ENCODE measurements around the gene SRCAP.

SRCAP gene

GRCh38 chr16:30737794-30738648, 39.0 kb downstream of the SRCAP start:
- DNase-seq: no peak

- DNase-seq: no peak
Measured at GRCh38 chr16:30738984-30739951, 40.3 kb downstream of the SRCAP start.

GRCh38 chr16:30740364-30741251, 41.6 kb downstream of the SRCAP start:
- DNase-seq: no peak

DNA sequence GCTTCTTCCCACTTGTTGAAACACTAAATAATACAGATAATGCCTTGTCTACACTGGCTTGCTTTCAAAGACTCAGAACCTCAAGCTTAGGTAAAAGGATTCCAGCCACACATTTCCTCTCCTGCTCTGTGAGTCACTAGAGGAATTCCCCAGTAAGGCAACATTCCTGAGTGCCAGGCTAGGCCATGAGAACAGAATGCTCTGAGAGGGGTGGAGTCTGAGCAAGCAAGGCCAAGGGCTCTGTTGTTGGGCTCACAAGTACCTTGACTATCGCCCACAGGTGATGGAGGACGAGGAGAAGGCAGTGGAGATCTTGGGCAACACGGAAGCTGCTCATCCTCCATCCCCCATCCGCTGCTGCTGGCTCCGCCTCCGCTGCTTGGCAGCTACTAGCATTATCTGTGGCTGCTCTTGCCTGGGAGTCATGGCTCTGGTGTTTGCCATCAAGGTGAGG, 42.5 kb downstream of the SRCAP start:
- no peak for DNase-seq

DNA sequence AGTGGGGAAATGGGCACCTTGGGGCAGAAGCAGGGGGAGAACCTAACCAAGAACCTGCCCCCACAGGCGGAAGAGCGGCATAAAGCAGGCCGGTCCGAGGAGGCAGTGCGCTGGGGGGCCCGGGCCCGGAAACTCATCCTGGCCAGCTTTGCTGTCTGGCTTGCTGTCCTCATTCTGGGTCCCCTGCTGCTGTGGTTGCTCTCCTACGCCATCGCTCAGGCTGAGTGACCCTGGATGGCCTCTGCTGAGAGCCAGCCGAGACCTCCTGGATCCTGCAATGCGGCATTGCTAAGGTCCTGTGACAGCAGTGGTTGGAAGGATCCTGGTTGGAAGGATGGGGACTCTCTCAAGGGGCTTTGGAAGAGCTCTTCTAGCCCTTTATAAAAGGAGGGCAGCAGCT, 44.7 kb downstream of the SRCAP start:
- no peak for DNase-seq

DNA sequence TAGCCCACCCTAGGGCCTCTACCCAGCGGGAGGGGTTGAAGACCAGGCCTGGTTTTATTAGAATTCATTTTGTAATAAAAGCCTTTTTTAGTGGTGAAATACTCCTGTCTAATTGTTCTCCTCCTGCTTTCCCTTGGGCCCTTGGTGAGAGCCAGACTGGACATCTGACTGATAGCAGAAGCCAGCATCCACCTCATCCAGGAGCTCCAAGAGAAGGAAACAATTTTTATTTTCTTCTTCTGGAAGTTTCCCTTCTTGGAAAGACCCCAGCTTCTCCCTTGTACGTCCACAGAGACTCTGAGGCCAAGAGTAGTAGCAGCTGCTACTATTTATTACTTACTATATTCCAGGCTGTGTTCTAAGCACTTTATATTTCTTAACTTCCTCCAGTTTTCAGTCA, 45.2 kb downstream of the SRCAP start:
- DNase-seq: no peak

DNA sequence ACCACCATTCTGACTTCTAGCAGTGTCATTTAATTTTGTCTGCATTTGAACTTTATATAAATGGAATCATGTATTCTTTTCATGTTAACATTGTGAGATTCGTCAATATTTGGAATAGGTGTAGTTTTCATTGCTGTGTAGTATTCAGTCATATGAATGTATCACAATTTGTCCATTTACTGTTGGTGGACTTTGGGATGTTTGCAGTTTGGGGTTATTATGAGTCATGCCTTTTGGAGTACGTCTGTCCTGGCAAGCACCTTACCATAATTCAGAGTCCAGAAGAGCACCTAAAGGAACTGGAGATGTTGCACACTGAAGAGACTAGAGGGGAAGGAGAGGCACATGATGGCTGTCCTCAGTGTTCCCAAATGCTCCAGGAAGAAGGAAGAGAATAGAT, 46.1 kb downstream of the SRCAP start:
- no peak for DNase-seq

DNA sequence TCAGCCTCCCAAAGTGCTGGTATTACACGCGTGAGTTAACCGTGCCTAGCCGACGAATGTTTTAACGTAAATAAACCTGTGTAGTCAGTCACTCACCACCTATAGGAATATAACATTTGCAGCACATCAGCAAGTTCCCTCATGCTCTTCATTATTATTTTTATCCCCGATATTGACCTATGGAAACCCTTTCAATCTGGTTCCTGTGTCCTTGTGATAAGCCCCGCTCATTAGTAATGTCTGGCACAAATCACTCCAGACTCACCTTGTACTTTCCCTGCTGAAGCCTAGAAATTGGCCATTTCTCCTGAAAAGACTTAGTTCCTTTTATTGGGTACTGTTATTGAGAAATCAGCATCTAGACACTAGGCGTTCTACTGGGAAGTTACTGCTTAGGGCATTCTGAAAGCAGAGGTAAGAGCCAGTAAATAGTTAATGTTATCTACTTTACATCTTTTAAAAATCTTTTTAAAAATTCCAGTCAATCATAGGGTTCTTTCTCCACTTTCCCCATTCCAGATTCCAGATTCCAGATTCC, 47.7 kb downstream of the SRCAP start:
- no peak for DNase-seq

GRCh38 chr16:30747331-30747730, 48.4 kb downstream of the SRCAP start:
- DNase-seq: no peak

- DNase-seq: peak; percentile 96
Measured at GRCh38 chr16:30747799-30748633, 49.0 kb downstream of the SRCAP start, which contains the start of gene PHKG2. PHKG2 (plus strand) TSS chr16:30748425; CDS start chr16:30748821, 396 bp downstream.

- DNase-seq: no peak
Measured at GRCh38 chr16:30748634-30749445, 49.9 kb downstream of the SRCAP start.

DNA sequence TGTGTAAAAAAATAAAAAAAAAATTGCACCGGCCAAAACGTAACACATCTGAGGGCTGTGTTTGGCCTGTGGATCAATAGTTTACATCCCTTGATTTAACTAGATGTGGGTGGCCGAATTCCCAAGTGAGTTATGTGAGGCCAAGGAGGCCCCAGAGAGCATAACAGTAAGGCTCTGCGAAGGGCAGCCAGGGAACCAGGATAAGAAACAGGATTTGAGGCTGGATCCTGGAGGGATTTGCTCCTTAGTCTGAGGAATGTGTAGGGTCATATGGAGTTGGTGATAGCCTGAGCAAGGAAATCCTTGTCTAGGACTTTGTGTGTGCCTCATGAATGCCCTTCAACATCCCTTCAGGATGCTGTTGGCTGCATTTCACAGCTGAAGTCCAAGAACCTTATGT, 51.2 kb downstream of the SRCAP start:
- no peak for DNase-seq

DNA sequence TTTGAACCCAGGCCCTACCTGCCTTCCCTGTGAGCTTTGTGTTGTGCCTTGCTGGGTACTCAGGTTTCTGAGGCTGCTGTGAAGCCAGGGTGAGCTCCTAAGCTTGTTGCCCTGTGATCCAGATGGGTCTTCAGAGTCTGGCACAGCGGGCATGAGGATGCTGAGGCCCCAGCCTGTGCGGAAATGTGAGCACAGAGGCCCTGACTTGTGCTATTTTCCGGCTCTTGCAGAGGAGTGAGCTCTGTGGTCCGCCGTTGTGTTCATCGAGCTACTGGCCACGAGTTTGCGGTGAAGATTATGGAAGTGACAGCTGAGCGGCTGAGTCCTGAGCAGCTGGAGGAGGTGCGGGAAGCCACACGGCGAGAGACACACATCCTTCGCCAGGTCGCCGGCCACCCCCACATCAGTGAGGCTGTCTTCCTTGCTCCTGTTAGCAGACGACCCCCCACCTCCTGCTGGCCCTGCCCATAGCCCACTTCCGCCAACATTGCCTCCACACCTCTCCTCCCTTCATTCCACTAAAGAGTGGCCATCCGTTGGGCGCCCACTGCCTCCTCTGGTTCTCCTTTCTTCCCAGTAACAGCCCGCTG, 52.0 kb downstream of the SRCAP start:
- DNase-seq: no peak

- no peak for DNase-seq
Measured at GRCh38 chr16:30753596-30753995, 54.6 kb downstream of the SRCAP start.

DNA sequence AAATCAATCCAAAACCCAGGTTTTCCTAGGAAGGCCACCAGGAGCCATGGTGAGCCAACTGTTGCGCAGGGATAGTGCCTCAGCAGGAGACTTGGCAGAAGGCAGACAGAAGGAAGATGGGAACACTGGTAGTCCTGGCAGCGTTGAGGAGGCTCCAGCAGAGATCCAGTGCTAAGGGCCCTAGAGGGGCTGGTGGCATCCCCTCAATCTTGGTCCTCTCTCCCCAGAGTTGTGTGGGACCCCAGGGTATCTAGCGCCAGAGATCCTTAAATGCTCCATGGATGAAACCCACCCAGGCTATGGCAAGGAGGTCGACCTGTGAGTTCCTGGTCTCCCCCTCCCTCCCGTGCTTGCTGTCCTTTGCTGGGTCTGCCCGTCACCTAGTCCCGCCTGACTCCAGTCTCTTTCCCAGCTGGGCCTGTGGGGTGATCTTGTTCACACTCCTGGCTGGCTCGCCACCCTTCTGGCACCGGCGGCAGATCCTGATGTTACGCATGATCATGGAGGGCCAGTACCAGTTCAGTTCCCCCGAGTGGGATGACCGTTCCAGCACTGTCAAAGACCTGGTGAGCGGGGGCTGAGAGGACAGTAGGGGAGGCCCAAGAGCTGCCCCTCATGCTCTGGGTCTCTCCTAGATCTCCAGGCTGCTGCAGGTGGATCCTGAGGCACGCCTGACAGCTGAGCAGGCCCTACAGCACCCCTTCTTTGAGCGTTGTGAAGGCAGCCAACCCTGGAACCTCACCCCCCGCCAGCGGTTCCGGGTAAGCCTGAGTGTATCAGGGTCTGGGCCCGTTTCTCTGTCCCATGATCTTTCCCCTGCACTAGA, 57.2 kb downstream of the SRCAP start:
- no peak for DNase-seq

DNA sequence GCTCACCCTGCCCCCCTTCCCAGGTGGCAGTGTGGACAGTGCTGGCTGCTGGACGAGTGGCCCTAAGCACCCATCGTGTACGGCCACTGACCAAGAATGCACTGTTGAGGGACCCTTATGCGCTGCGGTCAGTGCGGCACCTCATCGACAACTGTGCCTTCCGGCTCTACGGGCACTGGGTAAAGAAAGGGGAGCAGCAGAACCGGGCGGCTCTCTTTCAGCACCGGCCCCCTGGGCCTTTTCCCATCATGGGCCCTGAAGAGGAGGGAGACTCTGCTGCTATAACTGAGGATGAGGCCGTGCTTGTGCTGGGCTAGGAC, 57.8 kb downstream of the SRCAP start:
- no peak for DNase-seq

GRCh38 chr16:30757316-30757715, 58.3 kb downstream of the SRCAP start:
- no peak for DNase-seq

- no peak for DNase-seq
Measured at GRCh38 chr16:30758988-30759491, 60.1 kb downstream of the SRCAP start.

DNA sequence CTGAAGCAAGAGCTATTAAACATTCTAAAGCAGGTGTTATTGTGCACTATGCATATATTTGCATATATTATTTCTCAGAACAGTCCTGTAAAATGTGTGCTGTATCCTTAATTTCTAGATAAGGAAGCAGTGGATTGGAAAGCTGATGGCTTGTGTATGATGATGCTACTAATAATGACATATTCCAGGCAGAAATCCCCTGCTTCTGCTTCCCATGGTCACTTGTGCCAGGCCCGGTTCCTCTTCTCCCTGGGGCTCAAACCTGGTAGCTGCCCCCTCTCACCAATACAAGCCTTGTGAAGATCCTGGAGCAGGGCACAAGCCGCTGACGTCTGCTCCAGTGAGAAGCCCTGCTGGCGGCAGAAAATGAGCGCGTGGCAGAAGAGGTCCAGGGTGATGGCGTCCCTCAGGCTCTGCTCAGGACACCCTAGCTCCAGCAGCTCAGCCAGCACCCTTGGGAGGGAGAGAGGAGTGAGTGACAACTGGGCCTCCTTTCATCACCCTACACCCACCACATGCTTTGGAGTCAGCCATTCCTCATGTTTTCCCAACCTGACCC, 61.1 kb downstream of the SRCAP start:
- DNase-seq: no peak
